HAP-1 (cell line): Measurements from ENCODE around the gene F12.

Experiments
- DNase-seq, 2 experiments: peaks; one replicate each; pipeline ENCODE4 v3.0.0-alpha.2; 2016 to 2020; ENCODE audit warnings: low spot score in 2 of 2
- H3K27me3 ChIP-seq: fragments of 250-450 bp; sonication (Bioruptor Pico); 2 replicates; pipeline ENCODE4 v1.5.1; 2020; ENCODE audit warnings: low read depth, mild to moderate bottlenecking, moderate library complexity
- H3K36me3 ChIP-seq: fragments of 250-450 bp; sonication (Bioruptor Pico); replicated peaks from 2 replicates; pipeline ENCODE4 v1.5.1; 2020; ENCODE audit warnings: mild to moderate bottlenecking
- H3K4me1 ChIP-seq: fragments of 250-450 bp; sonication (Bioruptor Pico); 2 replicates; pipeline ENCODE4 v1.5.1; 2020; ENCODE audit warnings: mild to moderate bottlenecking
- H3K4me3 ChIP-seq: fragments of 250-450 bp; sonication (Bioruptor Pico); 2 replicates; pipeline ENCODE4 v1.5.1; 2020; ENCODE audit warnings: mild to moderate bottlenecking, moderate library complexity
- H3K9me3 ChIP-seq: fragments of 250-450 bp; sonication (Bioruptor Pico); 2 replicates; pipeline ENCODE4 v1.5.1; 2020; ENCODE audit warnings: mild to moderate bottlenecking, moderate library complexity
- in situ Hi-C: fragments of 300-500 bp; cut with MboI; formaldehyde crosslinking; loops from 3 replicates; pipeline ENCODE4 v1.14.3; 2020; ENCODE audit warnings: low sequenced_read_pairs, inconsistent platforms, mixed read lengths

F12 gene

DNA sequence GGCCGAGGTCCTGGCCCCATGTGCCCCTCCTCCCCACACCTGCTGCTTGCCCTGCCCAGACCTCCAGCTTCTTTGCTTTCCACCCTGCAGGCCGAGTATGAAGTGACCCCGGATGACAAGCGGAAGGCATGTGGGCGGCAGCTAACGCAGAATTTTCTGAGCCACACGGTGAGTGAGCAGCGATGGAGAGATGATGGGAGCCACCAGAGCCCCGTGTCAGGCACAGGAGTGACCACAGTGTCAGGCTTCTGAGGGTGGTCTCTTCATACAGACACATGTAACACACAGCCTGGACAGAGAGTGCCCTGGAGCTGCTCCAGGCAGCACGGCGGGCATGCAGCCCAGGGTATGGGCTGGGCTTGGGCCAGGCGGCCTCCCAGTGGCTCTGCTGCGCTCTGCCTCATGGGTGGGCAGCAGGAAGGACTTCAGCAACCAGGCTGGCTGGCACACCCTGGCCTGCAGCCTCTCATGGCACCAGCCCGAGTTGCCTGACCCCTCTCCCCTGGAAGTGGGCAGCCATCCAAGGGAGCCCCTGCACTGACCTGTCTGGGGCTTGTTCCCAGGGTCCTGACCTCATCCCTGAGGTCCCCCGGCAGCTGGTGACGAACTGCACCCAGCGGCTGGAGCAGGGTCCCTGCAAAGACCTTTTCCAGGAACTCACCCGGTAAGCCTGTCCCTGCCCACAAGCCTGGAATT is 22.9 kb upstream of the F12 start:
- H3K36me3 ChIP-seq: peaks cover 63% of the 10 kb centered on the region
- in situ Hi-C loops: no loop called here
- DNase-seq: no peak

DNA sequence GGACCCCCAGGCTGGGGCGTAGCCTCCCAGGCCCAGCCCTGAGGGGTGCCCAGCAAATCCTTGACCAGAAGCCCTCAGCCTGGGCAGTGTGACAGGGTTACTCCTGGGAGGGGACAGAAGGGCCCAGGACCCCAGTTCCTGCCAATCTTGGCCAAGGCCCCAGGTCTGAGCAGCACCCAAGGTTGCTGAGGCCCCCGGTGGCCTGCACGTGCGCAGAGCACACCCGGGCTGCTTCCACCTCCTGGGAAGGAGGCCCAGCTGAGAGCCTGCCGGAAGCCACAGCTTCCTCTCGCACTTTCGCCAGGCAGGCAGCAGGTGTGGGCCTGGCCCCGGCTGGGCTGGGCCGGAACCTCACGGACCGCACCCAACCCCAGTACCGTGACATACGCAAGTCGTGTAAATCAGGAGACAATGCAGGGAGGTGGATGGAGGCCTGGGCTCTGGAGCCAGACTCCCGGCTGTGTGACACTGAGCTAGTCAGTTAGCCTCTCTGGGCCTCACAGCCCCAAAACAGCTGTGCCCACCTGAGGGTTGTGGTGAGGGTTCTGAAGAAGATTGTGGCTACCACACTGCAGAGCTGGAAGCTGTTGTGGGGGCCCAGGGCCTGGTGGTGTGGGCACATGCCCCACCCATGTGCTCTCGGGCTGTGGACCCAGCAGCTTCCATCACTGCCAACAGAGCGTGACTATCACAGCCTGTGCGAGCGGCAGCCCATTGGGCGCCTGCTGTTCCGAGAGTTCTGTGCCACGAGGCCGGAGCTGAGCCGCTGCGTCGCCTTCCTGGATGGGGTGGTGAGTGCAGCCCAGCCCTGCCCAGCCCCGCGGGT is 22.2 kb upstream of the F12 start:
- no peak for DNase-seq
- peaks cover 4% of the 10 kb centered on the region for H3K4me1 ChIP-seq
- no peaks in the 10 kb centered on the region for H3K27me3 ChIP-seq
- H3K4me3 ChIP-seq: no peak overlapping the region
- peaks cover 55% of the 10 kb centered on the region for H3K36me3 ChIP-seq
- in situ Hi-C loops: no loop called here
- H3K9me3 ChIP-seq: no peaks in the 10 kb centered on the region

More for the DNA sequence above, 22.9 kb upstream of the F12 start:
- Histone ChIP-seq H3K9me3 (no peaks in the 10 kb centered on the region), H3K4me1 (peaks cover 4% of the 10 kb centered on the region), H3K27me3 (no peaks in the 10 kb centered on the region), H3K4me3 (no peak overlapping the region)

DNA sequence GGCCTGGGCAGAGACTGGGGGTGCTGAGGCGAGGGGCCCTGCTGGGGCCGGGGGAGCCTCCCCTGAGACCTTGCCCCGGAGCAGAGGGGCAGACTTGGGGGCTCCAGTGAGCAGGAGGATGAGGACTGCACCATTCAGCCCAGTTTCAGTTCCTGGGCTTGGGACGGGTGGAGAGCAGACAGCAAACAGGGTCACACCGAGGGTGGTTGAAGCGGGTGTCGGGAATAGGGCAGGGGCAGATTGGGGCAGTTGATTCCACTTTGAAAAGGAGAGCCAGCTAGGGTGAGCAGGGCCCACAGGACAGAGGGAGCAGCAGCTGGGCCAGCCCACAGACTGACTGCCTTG is 21.6 kb upstream of the F12 start:
- Histone ChIP-seq H3K4me1 (peaks cover 4% of the 10 kb centered on the region), H3K9me3 (no peaks in the 10 kb centered on the region), H3K4me3 (no peak overlapping the region), H3K36me3 (peaks cover 54% of the 10 kb centered on the region), H3K27me3 (no peaks in the 10 kb centered on the region)
- in situ Hi-C loops: no loop called here
- DNase-seq: no peak

DNA sequence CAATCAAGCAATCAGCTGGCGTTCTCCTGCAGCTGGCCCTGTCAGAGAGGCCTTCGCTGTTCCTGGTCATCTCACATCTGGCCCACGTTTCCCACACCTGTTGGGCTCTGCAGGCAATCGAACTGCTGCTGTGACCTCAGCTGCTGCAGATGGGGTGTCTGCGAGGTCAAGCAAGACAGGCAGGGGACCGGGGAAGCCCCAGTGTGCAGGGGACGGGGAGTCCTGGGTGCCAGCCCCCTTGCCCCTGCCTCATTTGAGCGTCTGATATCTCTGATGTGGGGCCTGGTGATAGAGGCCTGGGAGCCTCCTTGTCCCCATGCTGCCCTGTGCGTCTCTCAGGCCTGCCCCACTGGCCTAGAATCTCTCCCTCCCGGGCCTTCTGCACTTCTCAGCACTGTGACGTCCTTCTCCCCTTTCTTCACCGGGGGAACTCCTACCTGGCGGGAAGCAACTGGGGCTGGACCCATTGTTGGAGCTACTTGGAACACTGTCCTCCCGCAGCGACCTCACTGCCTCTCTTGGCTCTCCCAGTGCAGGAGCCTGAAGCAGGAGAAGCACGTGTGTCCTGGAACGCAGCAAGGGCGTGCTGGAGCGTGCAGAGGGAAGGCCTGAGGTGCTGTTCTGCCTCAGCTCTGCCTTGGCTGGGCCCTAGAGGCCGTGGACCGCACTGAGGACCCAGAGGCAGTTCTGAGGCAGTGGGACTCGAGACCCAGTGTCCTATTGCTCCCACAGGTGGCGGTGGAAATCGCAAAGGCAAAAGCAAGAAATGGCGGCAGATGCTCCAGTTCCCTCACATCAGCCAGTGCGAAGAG is 21.0 kb upstream of the F12 start:
- Histone ChIP-seq H3K9me3 (no peaks in the 10 kb centered on the region), H3K4me3 (no peak overlapping the region), H3K4me1 (peaks cover 8% of the 10 kb centered on the region), H3K27me3 (no peaks in the 10 kb centered on the region), H3K36me3 (peaks cover 48% of the 10 kb centered on the region)
- DNase-seq: no peak
- in situ Hi-C loops: no loop called here

DNA sequence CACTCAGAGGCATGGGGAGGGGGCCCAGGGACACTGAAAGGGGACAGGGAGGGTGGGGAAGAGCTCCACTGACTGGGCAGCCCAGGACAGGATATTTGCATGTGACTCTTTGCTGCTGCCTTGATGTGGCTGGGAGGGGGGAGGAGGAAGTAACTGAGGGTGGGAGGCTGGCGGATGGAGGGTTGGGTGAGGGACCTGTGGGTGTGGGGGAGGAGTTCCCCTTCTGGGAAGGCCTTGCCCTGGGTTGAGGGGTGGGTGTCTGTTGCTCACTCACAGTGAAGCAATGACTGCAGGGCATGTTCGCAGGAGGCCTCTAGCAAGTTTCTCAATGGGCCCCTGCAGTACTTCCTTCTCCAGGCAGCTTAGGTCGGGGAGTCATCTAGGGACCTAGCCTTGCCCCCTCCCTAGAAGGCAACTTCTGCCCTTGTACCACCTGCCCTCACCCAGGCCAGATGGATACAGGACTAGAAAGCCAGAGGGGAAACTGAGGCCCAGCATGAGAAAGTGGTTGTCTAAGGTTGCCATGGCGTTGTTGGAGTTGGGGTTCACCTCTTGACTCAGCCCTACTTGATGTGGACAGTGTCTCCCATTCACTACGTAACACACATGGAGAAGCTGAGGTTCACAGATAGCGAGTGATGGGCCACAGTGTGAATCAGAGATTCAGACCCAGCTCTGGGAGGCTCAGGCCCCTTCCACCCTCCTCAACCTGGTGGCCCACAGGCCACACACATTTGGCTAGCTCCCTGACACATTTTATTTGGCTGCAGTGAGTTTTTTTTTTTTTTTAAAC is 20.1 kb upstream of the F12 start:
- H3K4me3 ChIP-seq: no peak overlapping the region
- H3K9me3 ChIP-seq: no peaks in the 10 kb centered on the region
- no peaks in the 10 kb centered on the region for H3K27me3 ChIP-seq
- peaks cover 39% of the 10 kb centered on the region for H3K36me3 ChIP-seq
- no peak for DNase-seq
- in situ Hi-C loops: no loop called here
- peaks cover 8% of the 10 kb centered on the region for H3K4me1 ChIP-seq

DNA sequence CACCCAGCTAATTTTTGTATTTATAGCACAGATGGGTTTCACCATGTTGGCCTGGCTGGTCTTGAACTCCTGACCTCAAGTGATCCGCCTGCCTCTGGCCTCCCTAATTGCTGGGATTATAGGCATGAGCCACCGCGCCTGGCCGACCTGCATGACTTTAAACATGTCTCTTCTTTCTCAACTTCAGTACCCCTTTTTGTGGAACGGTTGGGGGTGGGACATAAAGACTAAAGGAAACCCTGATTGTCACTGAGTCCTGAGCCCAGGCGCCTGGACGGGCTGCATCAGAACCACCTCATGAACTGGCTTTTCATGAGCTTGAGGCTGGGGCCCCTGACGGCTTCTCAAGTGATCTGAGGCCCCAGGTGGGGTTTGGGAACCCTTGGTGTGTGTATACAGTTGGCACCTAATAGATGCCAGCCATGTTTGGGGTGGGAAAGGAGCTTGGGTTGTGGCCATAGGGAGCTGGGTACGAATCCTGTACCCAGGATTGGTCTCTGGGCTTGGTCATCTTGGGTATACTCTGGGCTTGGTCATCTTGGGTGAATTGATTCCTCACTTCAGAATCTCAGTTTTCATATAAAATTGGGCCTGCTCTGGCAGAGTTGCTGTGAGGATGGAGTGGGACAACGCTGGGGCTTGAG is 19.3 kb upstream of the F12 start:
- H3K4me1 ChIP-seq: peaks cover 8% of the 10 kb centered on the region
- H3K9me3 ChIP-seq: no peaks in the 10 kb centered on the region
- no peak overlapping the region for H3K4me3 ChIP-seq
- no peak for DNase-seq
- in situ Hi-C loops: no loop called here
- H3K36me3 ChIP-seq: peaks cover 31% of the 10 kb centered on the region
- no peaks in the 10 kb centered on the region for H3K27me3 ChIP-seq

DNA sequence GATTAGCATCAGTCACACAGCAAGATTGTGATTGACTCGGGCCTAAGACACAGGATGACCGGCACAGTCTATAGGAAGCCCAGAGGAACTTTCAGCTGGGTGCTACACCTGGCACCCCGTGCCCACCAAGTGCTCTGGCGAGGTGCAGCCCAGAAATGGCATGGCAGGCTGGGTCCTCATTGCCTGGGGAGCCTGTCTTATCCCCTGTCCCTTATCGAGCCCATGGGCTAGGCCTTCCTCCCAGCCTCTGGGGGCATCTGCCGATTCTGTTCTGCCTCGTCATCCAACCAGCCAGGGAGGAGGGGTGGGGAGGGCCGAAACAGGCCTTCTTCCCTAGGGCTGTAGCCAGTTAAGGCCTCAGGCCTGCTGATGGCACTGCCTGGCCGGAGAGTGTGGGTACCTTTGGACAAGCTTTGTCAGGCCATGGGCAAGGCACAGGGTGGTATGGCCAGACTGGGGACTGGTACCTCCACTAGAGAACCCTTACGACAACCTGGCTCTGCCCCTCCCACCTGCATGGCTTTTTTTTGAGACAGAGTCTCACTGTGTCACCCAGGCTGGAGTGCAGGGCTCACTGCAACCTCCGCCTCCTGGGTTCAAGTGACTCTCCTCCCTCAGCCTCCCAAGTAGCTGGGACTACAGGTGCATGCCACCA is 18.7 kb upstream of the F12 start:
- no peak for DNase-seq
- in situ Hi-C loops: no loop called here
- Histone ChIP-seq H3K36me3 (peaks cover 25% of the 10 kb centered on the region), H3K27me3 (no peaks in the 10 kb centered on the region), H3K9me3 (no peaks in the 10 kb centered on the region), H3K4me3 (peak overlapping the region; percentile 71), H3K4me1 (peaks cover 8% of the 10 kb centered on the region)

DNA sequence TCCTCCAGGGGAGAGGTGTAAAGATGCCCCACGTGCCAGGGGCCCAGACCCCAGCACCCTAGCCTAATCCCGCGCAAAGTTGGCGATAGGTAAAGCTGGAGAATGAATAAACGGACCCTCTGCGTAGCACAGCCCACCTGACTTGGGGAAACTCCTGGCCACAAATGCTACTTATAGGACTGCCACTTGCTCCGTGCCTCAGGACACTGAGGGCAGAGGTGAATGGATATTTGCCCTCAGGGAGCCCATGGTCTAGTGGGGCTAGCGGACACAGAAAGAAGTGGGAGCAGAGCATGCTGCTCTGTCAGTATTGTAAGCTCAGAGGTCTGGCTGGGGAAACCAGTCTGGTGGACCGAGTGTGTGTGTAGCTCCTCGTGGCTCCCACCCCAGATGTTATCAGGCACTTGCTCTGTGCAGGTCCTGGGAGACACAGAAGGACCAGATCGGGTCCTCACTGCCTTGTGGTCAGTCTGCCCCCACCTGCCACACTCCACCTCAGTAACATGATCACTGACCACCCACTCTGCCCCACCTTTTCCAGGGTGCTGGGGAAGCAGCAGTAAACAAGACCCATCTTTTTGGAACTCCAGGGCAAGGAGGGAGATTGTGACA is 18.0 kb upstream of the F12 start:
- H3K36me3 ChIP-seq: peaks cover 18% of the 10 kb centered on the region
- peaks cover 8% of the 10 kb centered on the region for H3K4me1 ChIP-seq
- no peak for DNase-seq
- no peaks in the 10 kb centered on the region for H3K9me3 ChIP-seq
- in situ Hi-C loops: no loop called here
- H3K27me3 ChIP-seq: no peaks in the 10 kb centered on the region
- H3K4me3 ChIP-seq: peak overlapping the region; percentile 71

DNA sequence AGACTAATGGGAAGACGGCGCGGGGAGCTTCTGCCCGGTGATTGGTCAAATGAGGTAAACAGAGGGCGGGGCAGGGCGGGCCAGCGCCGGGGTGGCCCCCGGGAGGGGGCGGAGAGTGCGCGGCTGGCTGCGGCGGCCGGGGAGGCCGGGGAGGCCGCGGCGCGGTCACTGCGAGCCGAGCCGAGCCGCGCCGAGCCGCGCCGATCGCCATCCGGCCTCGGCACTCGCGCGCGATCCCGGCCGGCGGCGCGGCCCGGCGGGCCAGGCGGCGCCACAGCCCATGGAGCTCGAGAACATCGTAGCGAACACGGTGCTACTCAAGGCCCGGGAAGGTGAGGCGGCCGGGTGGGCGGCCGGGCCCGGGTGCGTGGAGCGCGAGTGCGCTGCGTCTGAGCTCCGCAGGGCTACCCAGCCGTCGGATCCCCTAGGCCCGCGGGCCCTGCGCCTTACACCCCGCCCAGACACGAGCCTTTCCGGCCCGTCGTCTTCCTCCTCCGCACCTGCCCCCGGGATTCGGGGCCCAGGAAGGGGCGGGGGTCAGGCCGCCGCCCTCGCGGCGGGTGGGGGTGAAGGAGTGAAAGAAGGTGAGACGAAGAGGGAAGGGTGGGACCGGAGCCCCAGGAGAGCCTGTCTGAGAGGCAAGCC is 17.3 kb upstream of the F12 start, which contains the start of gene GRK6:
TSS of gene GRK6 (plus strand) at position 111 of the 645 bp plus-strand sequence. CDS start at position 281, 170 bp downstream.
- DNase-seq: peak in 1 of 2 experiments; percentile 50
- no peaks in the 10 kb centered on the region for H3K27me3 ChIP-seq
- H3K9me3 ChIP-seq: no peaks in the 10 kb centered on the region
- peaks cover 11% of the 10 kb centered on the region for H3K36me3 ChIP-seq
- H3K4me3 ChIP-seq: peak within 1 kb of the TSS; percentile 71
- peaks cover 8% of the 10 kb centered on the region for H3K4me1 ChIP-seq
- in situ Hi-C loops: no loop called here

DNA sequence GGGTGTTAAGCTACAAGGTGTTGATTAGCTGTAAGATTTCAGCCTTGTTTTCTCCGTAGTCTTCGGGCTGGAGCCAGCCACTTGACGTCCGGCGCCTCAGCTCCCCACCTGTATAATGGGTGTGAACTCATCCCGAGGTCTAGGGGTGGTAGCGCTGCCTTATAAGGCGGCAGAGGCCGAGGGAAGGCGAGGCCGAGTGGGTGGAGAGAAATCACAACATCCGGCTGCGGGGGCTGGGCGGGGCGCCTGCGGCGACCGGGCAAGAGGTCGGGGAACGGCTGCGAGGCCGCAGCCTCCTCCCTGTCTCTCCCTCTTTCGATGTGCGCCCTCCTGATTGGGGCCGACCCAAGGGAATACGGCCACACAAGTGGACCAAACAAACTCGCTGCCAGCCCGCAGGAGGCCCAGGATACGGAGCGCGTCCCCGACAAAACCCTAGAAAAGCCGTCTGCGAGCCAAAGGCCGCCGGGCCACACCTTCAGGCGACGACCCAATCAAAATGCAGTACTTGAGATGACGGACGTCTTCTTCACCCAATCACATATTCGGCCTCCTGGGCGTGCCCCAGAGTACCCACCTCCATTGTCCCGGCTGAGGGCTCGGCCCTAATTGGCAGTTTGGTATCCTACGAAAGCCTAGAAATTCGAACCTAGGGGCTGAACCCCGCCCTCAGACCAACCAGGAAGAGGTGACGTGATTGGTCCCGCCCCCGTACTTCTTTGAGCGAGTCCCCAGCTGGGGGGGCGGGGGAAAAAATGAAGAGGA is 16.6 kb upstream of the F12 start:
- H3K36me3 ChIP-seq: peaks cover 4% of the 10 kb centered on the region
- no peaks in the 10 kb centered on the region for H3K9me3 ChIP-seq
- peak; percentile 100 for DNase-seq
- peak overlapping the region; percentile 52 for H3K4me3 ChIP-seq
- H3K4me1 ChIP-seq: peaks cover 8% of the 10 kb centered on the region
- in situ Hi-C loops: no loop called here
- no peaks in the 10 kb centered on the region for H3K27me3 ChIP-seq

DNA sequence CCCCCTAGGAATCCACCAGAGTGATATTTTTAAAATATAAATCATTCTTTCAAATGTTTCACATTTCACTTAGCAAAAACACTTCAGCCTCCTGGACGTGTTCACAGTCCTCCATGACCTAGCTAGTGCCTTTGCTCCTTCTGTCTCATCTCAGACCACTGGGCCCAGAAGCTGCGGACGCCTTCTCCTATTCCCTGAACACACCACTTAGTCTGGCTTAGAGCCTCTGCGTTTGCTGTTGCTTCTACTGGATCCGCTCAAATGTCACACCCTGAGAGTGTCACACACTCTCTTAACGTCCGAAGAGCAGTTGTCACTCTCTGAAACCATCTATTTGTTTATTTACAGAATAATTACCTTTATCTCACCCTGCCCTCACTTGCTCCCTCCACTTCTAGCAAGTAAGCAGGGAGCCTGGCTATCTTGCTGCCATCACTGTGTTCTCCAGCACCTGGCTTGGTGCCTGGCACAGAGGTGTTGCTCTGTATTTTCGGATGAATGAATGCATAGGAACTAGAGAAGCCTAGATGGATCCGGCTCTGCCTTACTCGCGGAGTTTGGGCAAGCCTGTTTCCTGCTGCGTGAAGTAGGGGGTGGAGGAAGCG is 15.9 kb upstream of the F12 start:
- Histone ChIP-seq H3K36me3 (no peaks in the 10 kb centered on the region; the same call in none of the 2 replicates), H3K4me1 (peaks cover 8% of the 10 kb centered on the region), H3K27me3 (no peaks in the 10 kb centered on the region), H3K4me3 (peak overlapping the region; percentile 52), H3K9me3 (no peaks in the 10 kb centered on the region)
- in situ Hi-C loops: no loop called here
- no peak for DNase-seq
